ENCODE measurements around the gene BIRC2. TPM values are rescaled to one million over a fixed set of nuclear protein-coding genes. Genes with fewer than 3 reads are reported as not detected.

BIRC2 gene
- 29.9 and 39.1 TPM in 2 replicates for total RNA-seq

GRCh38 chr11:102346748-102347461 lies at the start of gene BIRC2:
Gene BIRC2, plus strand, starts transcription at chr11:102347214. Its CDS starts 2,641 bp downstream, at chr11:102349855.

DNA sequence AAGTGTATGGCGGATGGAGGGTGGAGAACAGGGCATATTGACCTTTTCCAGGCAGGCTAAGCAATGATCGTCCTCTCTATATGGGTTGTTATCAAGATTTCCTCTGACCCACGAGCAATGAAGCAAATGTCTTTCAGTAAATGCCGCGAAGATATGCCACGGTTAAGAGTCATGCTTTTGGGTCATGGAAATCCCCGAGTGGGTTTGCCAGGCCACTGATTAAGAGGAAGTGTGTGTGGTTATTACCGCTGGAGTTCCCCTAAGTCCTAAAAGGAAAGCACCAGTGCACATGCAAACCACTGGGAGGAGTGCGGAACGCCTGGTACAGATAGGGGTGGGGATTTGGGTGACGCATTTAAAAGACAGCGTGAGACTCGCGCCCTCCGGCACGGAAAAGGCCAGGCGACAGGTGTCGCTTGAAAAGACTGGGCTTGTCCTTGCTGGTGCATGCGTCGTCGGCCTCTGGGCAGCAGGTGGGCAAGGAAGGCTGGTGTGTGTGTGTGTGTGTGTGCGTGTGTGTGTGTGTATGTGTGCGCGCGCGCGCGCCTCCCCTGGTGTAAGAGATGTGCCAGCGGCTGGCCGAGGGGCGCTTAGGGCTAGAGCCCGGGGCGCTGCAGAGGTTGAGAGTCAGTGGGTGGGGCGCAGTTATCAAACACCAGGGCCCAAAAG lies 29.8 kb upstream of the BIRC2 start, which contains the start of gene BIRC3:
Gene BIRC3, plus strand, starts transcription at position 386 of the 669 bp plus-strand sequence. CDS start 7,026 bp downstream, outside the sequence.

Other genes starting within 250 kb of the BIRC2 start
- 115 and 123 TPM in 2 replicates for gene YAP1, start 236.8 kb upstream of the BIRC2 start, total RNA-seq
- gene BIRC3, start 29.7 kb upstream of the BIRC2 start, total RNA-seq, result 0.47 and 1.5 TPM in 2 replicates
- 54.7 and 83.6 TPM in 2 replicates for gene TMEM123, start 105.6 kb downstream of the BIRC2 start, total RNA-seq
- gene MMP7, start 183.5 kb downstream of the BIRC2 start, total RNA-seq, result not detected in 2 replicates

Measured in bronchial smooth muscle cell (primary cell).